PC-9 (cell line): ENCODE results near the gene GDPD4. TPM values are rescaled to one million over a fixed set of nuclear protein-coding genes. Genes with fewer than 3 reads are reported as not detected.

Experiments used
- BruUV-seq: library from RNA; stranded (reverse); fragments of 400-500 nt; replicated peaks from 2 replicates; lab custom pipeline; 2021; lab: Mats Ljungman, UMichigan
- CTCF ChIA-PET: fragments of 300-600 bp; sonication (Branson Sonifier 250); formaldehyde crosslinking; loops from one replicate; lab custom pipeline; 2022; ENCODE audit warnings: antibody characterized with exemption; lab: Charles Lee
- POLR2A ChIA-PET: fragments of 300-600 bp; sonication (Branson Sonifier 250); formaldehyde crosslinking; loops from one replicate; lab custom pipeline; 2022; ENCODE audit warnings: antibody characterized with exemption; ENCODE audit not compliant: unreplicated experiment; lab: Charles Lee
- DNase-seq, 2 experiments: peaks; one replicate each; pipeline versions ENCODE4 v3.0.0 to v3.0.0-alpha.2; 2015 to 2022; ENCODE audit warnings: mixed read lengths in 1 of 2
- H2AFZ ChIP-seq: fragments of 200-600 bp; sonication (generic); 2 replicates; pipeline ENCODE4 v1.8.1; 2017; ENCODE audit warnings: antibody characterized with exemption
- H3F3A ChIP-seq: fragments of 200-600 bp; sonication (generic); 2 replicates; pipeline ENCODE4 v1.8.1; 2017; ENCODE audit warnings: antibody characterized with exemption, mild to moderate bottlenecking, low read depth; ENCODE audit not compliant: insufficient read depth
- H3K27ac ChIP-seq: fragments of 200-600 bp; sonication (generic); 2 replicates; pipeline ENCODE4 v1.6.1; 2016; ENCODE audit warnings: mixed run types
- H3K27me3 ChIP-seq: fragments of 200-600 bp; sonication (generic); 2 replicates; pipeline ENCODE4 v1.6.1; 2016; ENCODE audit warnings: low read depth, mixed run types; ENCODE audit not compliant: insufficient read depth
- H3K36me3 ChIP-seq: fragments of 200-600 bp; sonication (generic); 2 replicates; pipeline ENCODE4 v1.6.1; 2016; ENCODE audit warnings: low read depth, mixed run types
- H3K4me1 ChIP-seq: fragments of 200-600 bp; sonication (generic); replicated peaks from 2 replicates; pipeline ENCODE4 v1.6.1; 2016; ENCODE audit warnings: mixed run types; ENCODE audit not compliant: insufficient read depth
- H3K4me2 ChIP-seq: fragments of 200-600 bp; sonication (generic); 2 replicates; pipeline ENCODE4 v1.6.1; 2017; ENCODE audit warnings: mixed run types
- H3K4me3 ChIP-seq: fragments of 200-600 bp; sonication (generic); 2 replicates; pipeline ENCODE4 v1.6.1; 2016; ENCODE audit warnings: mixed run types
- H3K79me2 ChIP-seq: fragments of 200-600 bp; sonication (generic); 2 replicates; pipeline ENCODE4 v1.6.1; 2017; ENCODE audit warnings: low read depth, mixed run types
- H3K9me2 ChIP-seq: fragments of 200-600 bp; sonication (generic); 2 replicates; pipeline ENCODE4 v1.8.1; 2017; ENCODE audit warnings: mild to moderate bottlenecking; ENCODE audit not compliant: insufficient read depth
- H3K9me3 ChIP-seq: fragments of 200-600 bp; sonication (generic); 2 replicates; pipeline ENCODE4 v1.8.1; 2016; ENCODE audit warnings: low read depth; ENCODE audit not compliant: insufficient read depth
- H4K20me1 ChIP-seq: fragments of 200-600 bp; sonication (generic); 2 replicates; pipeline ENCODE4 v1.8.1; 2017; ENCODE audit not compliant: insufficient read depth
- CTCF ChIP-seq: fragments of 200-600 bp; sonication (generic); conservative IDR thresholded peaks from 2 replicates; pipeline ENCODE4 v1.6.1; 2017; ENCODE audit warnings: mixed run types, antibody characterized with exemption, mild to moderate bottlenecking, moderate library complexity
- EZH2 ChIP-seq: fragments of 200-600 bp; sonication (generic); IDR thresholded peaks from 2 replicates; pipeline ENCODE4 v1.8.0; 2017; ENCODE audit warnings: antibody characterized with exemption, low read depth
- intact Hi-C: fragments of 100-400 bp; cut with micrococcal nuclease; formaldehyde crosslinking; loops from one replicate; pipeline ENCODE4 v1.10.0; 2022; ENCODE audit not compliant: unreplicated experiment
- total RNA-seq: library from RNA; stranded (reverse); gene quantifications from 2 replicates; pipeline ENCODE4 v1.2.3, GENCODE V29; 2021

Gene GDPD4
- total RNA-seq, 1 experiment from 2014 or later, result not detected

- H3K9me2 ChIP-seq, result no peaks in the 10 kb centered on the region
- DNase-seq, result peak in 1 of 2 experiments; percentile 33
- no peak overlapping the region for H2AFZ ChIP-seq
- H3K4me1 ChIP-seq, result no peaks in the 10 kb centered on the region
- BruUV-seq, result no TSS peak
- no peaks in the 10 kb centered on the region for H3K36me3 ChIP-seq
- H3K27me3 ChIP-seq, result no peaks in the 10 kb centered on the region
- H3F3A ChIP-seq, result no peaks in the 10 kb centered on the region
- TF ChIP-seq EZH2, result no peak
- no peak for TF ChIP-seq CTCF
- POLR2A ChIA-PET, result no interaction called here
- no peak overlapping the region for H3K27ac ChIP-seq
- H4K20me1 ChIP-seq, result no peaks in the 10 kb centered on the region
- no peak overlapping the region for H3K4me2 ChIP-seq
- no peak overlapping the region for H3K4me3 ChIP-seq
- intact Hi-C loops, result no loop called here
- peaks cover 7% of the 10 kb centered on the region; the same call in 1 of the 2 replicates for H3K9me3 ChIP-seq
- CTCF ChIA-PET, result no interaction called here
- no peaks in the 10 kb centered on the region for H3K79me2 ChIP-seq
Measured at GRCh38 chr11:77266766-77267165, 34.7 kb downstream of the GDPD4 start.

- Histone ChIP-seq H3K9me2 (no peaks in the 10 kb centered on the region), H3K79me2 (no peaks in the 10 kb centered on the region), H3K4me2 (no peak overlapping the region), H4K20me1 (no peaks in the 10 kb centered on the region), H3F3A (no peaks in the 10 kb centered on the region), H3K27me3 (no peaks in the 10 kb centered on the region), H3K9me3 (peaks cover 7% of the 10 kb centered on the region; the same call in 1 of the 2 replicates), H3K27ac (no peak overlapping the region), H3K4me1 (no peaks in the 10 kb centered on the region), H2AFZ (no peak overlapping the region), H3K36me3 (no peaks in the 10 kb centered on the region), H3K4me3 (no peak overlapping the region)
- ChIA-PET POLR2A (interaction anchor here (0.6 kb wide), 1 partner anchor 15 kb away, joined by 14 read pairs; no protein-coding TSS in a partner anchor), CTCF (interaction anchor here (0.6 kb wide), 2 partner anchors 215 to 464 kb away, joined by 3 read pairs; no protein-coding TSS in a partner anchor)
- TF ChIP-seq EZH2 (no peak), CTCF (no peak)
- intact Hi-C loops, result no loop called here
- no peak for DNase-seq
- no TSS peak for BruUV-seq
Measured at GRCh38 chr11:77262803-77263202, 38.7 kb downstream of the GDPD4 start.

GRCh38 chr11:77259641-77260040 is 41.8 kb downstream of the GDPD4 start:
- H3K9me2 ChIP-seq, result peaks cover 3% of the 10 kb centered on the region; the same call in 1 of the 2 replicates
- H3F3A ChIP-seq, result no peaks in the 10 kb centered on the region
- no peak overlapping the region for H3K4me2 ChIP-seq
- DNase-seq, result no peak
- no peaks in the 10 kb centered on the region for H3K79me2 ChIP-seq
- ChIA-PET POLR2A (no interaction called here), CTCF (no interaction called here)
- H2AFZ ChIP-seq, result no peak overlapping the region
- H4K20me1 ChIP-seq, result no peaks in the 10 kb centered on the region
- H3K27ac ChIP-seq, result no peak overlapping the region
- BruUV-seq, result no TSS peak
- H3K4me1 ChIP-seq, result no peaks in the 10 kb centered on the region
- no peaks in the 10 kb centered on the region for H3K27me3 ChIP-seq
- no peak overlapping the region for H3K4me3 ChIP-seq
- H3K9me3 ChIP-seq, result peaks cover 7% of the 10 kb centered on the region; the same call in 1 of the 2 replicates
- TF ChIP-seq EZH2 (no peak), CTCF (no peak)
- H3K36me3 ChIP-seq, result no peaks in the 10 kb centered on the region
- intact Hi-C loops, result loop anchor here (2.0 kb wide), 1 partner anchor 25 kb away; no protein-coding TSS in a partner anchor
